H1 (cell line): ENCODE results near the gene BGLAP. TPM values are rescaled to one million over a fixed set of nuclear protein-coding genes. Genes with fewer than 3 reads are reported as not detected.

Experiments
- BRCA1 ChIP-seq: IDR thresholded peaks from 2 replicates; pipeline ENCODE4 v1.6.1; 2012; ENCODE audit warnings: low read depth, low read length, improper control_type of control experiment
- CHD2 ChIP-seq: IDR thresholded peaks from 2 replicates; pipeline ENCODE4 v1.6.1; 2012; ENCODE audit warnings: low read length, improper control_type of control experiment
- JUND ChIP-seq: IDR thresholded peaks from 2 replicates; pipeline ENCODE4 v1.6.1; 2011; ENCODE audit warnings: mild to moderate bottlenecking, improper control_type of control experiment, low read length
- RFX5 ChIP-seq: IDR thresholded peaks from 2 replicates; pipeline ENCODE4 v1.6.1; 2011; ENCODE audit warnings: low read depth, low read length, improper control_type of control experiment, borderline replicate concordance
- RXRA ChIP-seq: IDR thresholded peaks from 2 replicates; pipeline ENCODE4 v1.6.1; 2011; ENCODE audit warnings: low read depth, mild to moderate bottlenecking, low read length, moderate library complexity; ENCODE audit not compliant: insufficient read depth
- SAP30 ChIP-seq: fragments of 300-600 bp; sonication (generic); IDR thresholded peaks from 2 replicates; pipeline ENCODE4 v1.7.1; 2012; ENCODE audit warnings: low read length, moderate library complexity, mild to moderate bottlenecking, inconsistent platforms; ENCODE audit not compliant: insufficient read depth, insufficient replicate concordance
- SIN3A ChIP-seq, 2 experiments: IDR thresholded peaks in 1 of 2; conservative IDR thresholded peaks in 1 of 2; 2 replicates each; pipeline ENCODE4 v1.6.1; 2011 to 2012; ENCODE audit warnings: low read length in 2 of 2, improper control_type of control experiment in 1 of 2, low read depth in 1 of 2, mild to moderate bottlenecking in 1 of 2
- TEAD4 ChIP-seq: IDR thresholded peaks from 2 replicates; pipeline ENCODE4 v1.6.1; 2012; ENCODE audit warnings: low read depth, low read length, inconsistent platforms, mixed read lengths
- ZNF274 ChIP-seq: IDR thresholded peaks from 2 replicates; pipeline ENCODE4 v1.7.0; 2012; ENCODE audit warnings: low read length, borderline replicate concordance; ENCODE audit errors: extremely low read depth
- polyA plus RNA-seq, 7 experiments: library from polyadenylated mRNA; depleted of rRNA in 3 of 7; stranded (reverse) in 5 of 7; unstranded in 2 of 7; fragments of >200 nt in 5 of 7; fragments of 200-250 nt in 2 of 7; gene quantifications; 1 replicate in 5 of 7; 2 replicates in 1 of 7; 4 replicates in 1 of 7; pipeline versions ENCODE4 v1.2.1 to v1.2.3, GENCODE V29; 2011 to 2013; ENCODE audit warnings: missing spikeins in 2 of 7, mixed read lengths in 2 of 7
- total RNA-seq: library from RNA; stranded (reverse); fragmentation: NEBNext Ultra II Directional; extraction: Animal tissue kit (Norgen Biotek cat#: 25700); gene quantifications from 2 replicates; pipeline ENCODE4 v1.2.1, GENCODE V29; 2021
- TF ChIP-seq, protein P1 (sequence below): IDR thresholded peaks from 2 replicates; pipeline ENCODE4 v1.6.1; 2011; ENCODE audit warnings: low read length, improper control_type of control experiment
- TF ChIP-seq, protein P2 (sequence below): IDR thresholded peaks from 2 replicates; pipeline ENCODE4 v1.6.1; 2012; ENCODE audit warnings: inconsistent platforms

BGLAP gene
- total and polyA plus RNA-seq, 2 of the 8 experiments (the other 6 are each of a cell fraction or from before 2014, with no cell fraction given) = 1.2 to 1.5 TPM

- TF ChIP-seq SIN3A (conservative IDR thresholded peaks at IDR 0.05 in 1 of 2, IDR thresholded peaks at IDR 0.05 in 1 of 2; ENCODE audit: low read depth in 1 of 2, low read length in 2 of 2) = peak in 1 of 2 experiments; percentile 21; a peak in 1 of 4 replicates
- no peak for TF ChIP-seq RXRA
- TF ChIP-seq, protein P1, sequence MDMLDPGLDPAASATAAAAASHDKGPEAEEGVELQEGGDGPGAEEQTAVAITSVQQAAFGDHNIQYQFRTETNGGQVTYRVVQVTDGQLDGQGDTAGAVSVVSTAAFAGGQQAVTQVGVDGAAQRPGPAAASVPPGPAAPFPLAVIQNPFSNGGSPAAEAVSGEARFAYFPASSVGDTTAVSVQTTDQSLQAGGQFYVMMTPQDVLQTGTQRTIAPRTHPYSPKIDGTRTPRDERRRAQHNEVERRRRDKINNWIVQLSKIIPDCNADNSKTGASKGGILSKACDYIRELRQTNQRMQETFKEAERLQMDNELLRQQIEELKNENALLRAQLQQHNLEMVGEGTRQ = no peak; the same call in 1 of the 2 replicates
- TF ChIP-seq CHD2 = no peak
- TF ChIP-seq JUND = no peak
- TF ChIP-seq ZNF274 = no peak
- no peak for TF ChIP-seq RFX5
- TF ChIP-seq TEAD4 = no peak
- TF ChIP-seq, protein P2, sequence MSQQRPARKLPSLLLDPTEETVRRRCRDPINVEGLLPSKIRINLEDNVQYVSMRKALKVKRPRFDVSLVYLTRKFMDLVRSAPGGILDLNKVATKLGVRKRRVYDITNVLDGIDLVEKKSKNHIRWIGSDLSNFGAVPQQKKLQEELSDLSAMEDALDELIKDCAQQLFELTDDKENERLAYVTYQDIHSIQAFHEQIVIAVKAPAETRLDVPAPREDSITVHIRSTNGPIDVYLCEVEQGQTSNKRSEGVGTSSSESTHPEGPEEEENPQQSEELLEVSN = no peak
- TF ChIP-seq SAP30 = peak; percentile 98
- TF ChIP-seq BRCA1 = no peak
Measured at GRCh38 chr1:156194300-156194652, 47.7 kb upstream of the BGLAP start (continued).
